Measurements from ENCODE around the gene ERC1. TPM values are rescaled to one million over a fixed set of nuclear protein-coding genes. Genes with fewer than 3 reads are reported as not detected.

Gene ERC1
- 12.1 TPM for polyA plus RNA-seq (2013)

DNA sequence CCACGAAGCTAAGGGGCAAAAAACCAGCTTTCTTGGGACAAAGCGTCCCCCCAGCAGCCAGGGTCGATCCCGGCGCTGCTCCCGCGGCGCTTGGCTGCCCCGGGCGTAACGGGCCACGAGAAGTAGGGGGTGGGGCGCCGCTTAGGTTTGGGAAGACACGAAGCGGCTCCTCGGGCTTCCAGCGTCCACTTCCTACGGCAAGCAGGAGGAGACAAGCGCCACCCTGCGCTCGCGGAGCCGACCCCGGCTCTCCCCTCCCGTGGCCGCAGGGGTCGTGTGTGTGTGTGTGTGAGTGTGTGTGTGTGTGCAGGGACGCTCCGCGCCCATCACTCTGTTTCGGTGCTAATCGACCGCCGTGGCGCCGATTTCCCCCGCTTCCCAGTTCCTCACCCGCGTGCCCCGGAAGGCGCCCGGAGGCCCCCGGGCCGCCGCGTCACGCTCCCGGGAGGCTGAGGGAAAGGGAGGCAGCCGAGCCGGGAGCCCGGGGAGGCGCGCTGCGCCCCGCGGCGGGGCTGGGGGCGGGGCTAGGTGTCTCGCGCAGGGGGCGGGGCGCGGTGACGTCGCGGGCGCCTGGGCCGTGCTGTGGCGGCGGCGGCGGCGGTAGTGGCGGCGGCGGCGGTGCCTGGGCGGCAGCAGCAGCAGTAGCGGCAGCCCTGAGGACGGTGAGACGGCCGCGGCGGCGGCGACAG lies at the start of gene ERC1:
Gene ERC1 (plus strand): TSS at position 563 of the 689 bp plus-strand sequence. CDS start 36,681 bp downstream, outside the sequence.
- H3K4me3 ChIP-seq (ENCODE audit: control insufficient read depth in 1 of 7, extremely low read depth in 1 of 7, insufficient read depth in 4 of 7, low read depth in 2 of 7, low read length in 6 of 7), result peak within 1 kb of the TSS; percentile 66 to 92 (median 86)
- no peaks in the 10 kb centered on the region for H3K36me3 ChIP-seq (ENCODE audit: control insufficient read depth in 4 of 4, insufficient read depth in 4 of 4, low read length in 3 of 4)
- DNase-seq, result peak; percentile 91 to 96 (median 94)
- ChIA-PET POLR2A (interaction anchor here (1.2 kb wide), 1 partner anchor 41 kb away, joined by 6 read pairs; the partner anchor contains the start of gene RAD52), CTCF (interaction anchor here (0.8 to 1.7 kb wide), 5 partner anchors 10 to 41 kb away, joined by 3 to 5 read pairs (median 3); partner anchors contain the start of gene RAD52)
- H3K9me3 ChIP-seq (ENCODE audit: control extremely low read depth in 1 of 5, control insufficient read depth in 4 of 5, insufficient read depth in 2 of 5, low read depth in 1 of 5, low read length in 4 of 5), result no peaks in the 10 kb centered on the region
- no peaks in the 10 kb centered on the region for H3K27me3 ChIP-seq (replicated peaks in 2 of 5; ENCODE audit: control insufficient read depth in 4 of 5, insufficient read depth in 5 of 5, low read length in 4 of 5)
- H3K4me1 ChIP-seq (ENCODE audit: control extremely low read depth in 1 of 4, control insufficient read depth in 4 of 4, insufficient read depth in 4 of 4, low read length in 3 of 4), result peaks cover 17 to 41% (median 33%) of the 10 kb centered on the region in 4 experiments
- WGBS (ENCODE audit: insufficient coverage), result 0% methylated on average over 55 of the region's 87 CpGs
- peak within 1 kb of the TSS; percentile 61 to 93 for H3K27ac ChIP-seq (ENCODE audit: insufficient read depth in 1 of 2, low read depth in 1 of 2, low read length in 2 of 2, poor library complexity in 1 of 2, severe bottlenecking in 2 of 2)

DNA sequence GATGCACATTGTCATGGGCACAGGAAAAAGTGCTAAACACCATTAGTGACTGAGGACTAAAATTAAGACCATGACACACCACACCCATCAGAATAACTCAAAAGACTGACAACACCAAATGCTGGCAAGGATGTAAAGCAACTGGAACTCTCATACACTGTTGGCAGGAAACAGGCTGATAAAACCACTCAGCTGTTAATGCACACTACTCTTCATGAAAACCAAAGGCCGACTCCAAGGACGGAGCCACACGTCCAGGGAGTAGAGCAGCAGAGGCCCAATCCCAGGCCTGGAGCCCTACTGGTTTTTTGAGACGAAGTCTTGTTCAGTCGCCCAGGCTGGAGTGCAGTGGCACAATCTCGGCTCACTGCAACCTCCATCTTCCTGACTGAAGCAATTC lies 48.0 kb upstream of the ERC1 start:
- Histone ChIP-seq H3K27me3 (replicated peaks in 2 of 5; ENCODE audit: control insufficient read depth in 4 of 5, insufficient read depth in 5 of 5, low read length in 4 of 5) (no peaks in the 10 kb centered on the region), H3K27ac (ENCODE audit: insufficient read depth in 1 of 2, low read depth in 1 of 2, low read length in 2 of 2, poor library complexity in 1 of 2, severe bottlenecking in 2 of 2) (no peak overlapping the region), H3K9me3 (ENCODE audit: control extremely low read depth in 1 of 5, control insufficient read depth in 4 of 5, insufficient read depth in 2 of 5, low read depth in 1 of 5, low read length in 4 of 5) (no peaks in the 10 kb centered on the region), H3K36me3 (ENCODE audit: control insufficient read depth in 4 of 4, insufficient read depth in 4 of 4, low read length in 3 of 4) (peaks cover 0 to 15% (median 6%) of the 10 kb centered on the region in 4 experiments), H3K4me1 (ENCODE audit: control extremely low read depth in 1 of 4, control insufficient read depth in 4 of 4, insufficient read depth in 4 of 4, low read length in 3 of 4) (peaks cover 0 to 11% (median 7%) of the 10 kb centered on the region in 4 experiments), H3K4me3 (ENCODE audit: control insufficient read depth in 1 of 7, extremely low read depth in 1 of 7, insufficient read depth in 4 of 7, low read depth in 2 of 7, low read length in 6 of 7) (no peak overlapping the region)
- 97% methylated on average over 4 of the region's 6 CpGs for WGBS (ENCODE audit: insufficient coverage)
- DNase-seq, result no peak
- ChIA-PET CTCF (no interaction called here), POLR2A (no interaction called here)

DNA sequence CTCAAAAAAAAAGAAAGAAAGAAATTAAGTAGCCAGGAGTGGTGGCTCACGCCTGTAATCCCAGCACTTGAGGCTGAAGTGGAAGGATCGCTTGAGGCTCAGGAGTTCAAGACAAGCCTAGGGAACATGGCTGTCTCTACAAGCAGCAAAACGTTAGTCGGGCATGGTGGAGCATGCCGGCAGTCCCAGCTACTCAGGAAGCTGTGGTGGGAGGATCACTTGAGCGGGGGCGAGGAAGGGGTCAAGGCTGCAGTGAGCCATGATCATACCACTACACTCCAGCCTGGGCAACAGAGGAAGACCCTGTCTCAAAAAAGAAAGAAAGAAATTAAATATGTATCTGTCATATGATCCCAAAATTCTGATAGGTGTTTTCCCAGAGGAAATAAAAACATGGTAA lies 46.8 kb upstream of the ERC1 start:
- 94% methylated on average over 2 of the region's 7 CpGs for WGBS (ENCODE audit: insufficient coverage)
- CTCF ChIA-PET, result interaction anchor here (0.7 to 1.3 kb wide), 2 partner anchors 15 to 29 kb away, joined by 3 to 5 read pairs; no protein-coding TSS in a partner anchor
- Histone ChIP-seq H3K36me3 (ENCODE audit: control insufficient read depth in 4 of 4, insufficient read depth in 4 of 4, low read length in 3 of 4) (peaks cover 0 to 10% (median 2%) of the 10 kb centered on the region in 4 experiments), H3K4me3 (ENCODE audit: control insufficient read depth in 1 of 7, extremely low read depth in 1 of 7, insufficient read depth in 4 of 7, low read depth in 2 of 7, low read length in 6 of 7) (peak overlapping the region in 2 of 7 experiments; percentile 10 to 24), H3K9me3 (ENCODE audit: control extremely low read depth in 1 of 5, control insufficient read depth in 4 of 5, insufficient read depth in 2 of 5, low read depth in 1 of 5, low read length in 4 of 5) (no peaks in the 10 kb centered on the region), H3K27ac (ENCODE audit: insufficient read depth in 1 of 2, low read depth in 1 of 2, low read length in 2 of 2, poor library complexity in 1 of 2, severe bottlenecking in 2 of 2) (peak overlapping the region in 1 of 2 experiments; percentile 34), H3K27me3 (replicated peaks in 2 of 5; ENCODE audit: control insufficient read depth in 4 of 5, insufficient read depth in 5 of 5, low read length in 4 of 5) (no peaks in the 10 kb centered on the region), H3K4me1 (ENCODE audit: control extremely low read depth in 1 of 4, control insufficient read depth in 4 of 4, insufficient read depth in 4 of 4, low read length in 3 of 4) (peaks cover 0 to 23% (median 14%) of the 10 kb centered on the region in 4 experiments)
- POLR2A ChIA-PET, result no interaction called here
- peak in 2 of 3 donors; percentile 11 to 24 for DNase-seq

DNA sequence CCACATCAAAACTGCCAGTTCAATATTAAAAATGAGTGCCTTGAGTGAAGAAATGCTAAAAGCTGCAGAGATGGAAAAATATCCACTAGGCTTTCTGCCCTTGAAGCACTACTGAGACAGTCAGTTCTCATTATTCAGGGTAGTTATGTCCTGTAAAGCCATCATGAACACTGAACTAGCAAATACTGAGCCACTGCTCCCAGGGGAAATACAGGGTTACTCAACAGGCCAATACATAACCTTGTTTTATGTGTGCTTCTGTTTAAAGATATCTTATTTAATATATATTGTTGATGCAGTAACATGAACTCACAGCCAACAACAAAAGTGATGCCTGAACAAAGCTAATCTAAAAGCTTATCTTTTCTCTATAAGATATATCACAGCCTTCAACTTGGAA lies 44.8 kb upstream of the ERC1 start:
- Histone ChIP-seq H3K27me3 (replicated peaks in 2 of 5; ENCODE audit: control insufficient read depth in 4 of 5, insufficient read depth in 5 of 5, low read length in 4 of 5) (no peaks in the 10 kb centered on the region), H3K4me3 (ENCODE audit: control insufficient read depth in 1 of 7, extremely low read depth in 1 of 7, insufficient read depth in 4 of 7, low read depth in 2 of 7, low read length in 6 of 7) (no peak overlapping the region), H3K9me3 (ENCODE audit: control extremely low read depth in 1 of 5, control insufficient read depth in 4 of 5, insufficient read depth in 2 of 5, low read depth in 1 of 5, low read length in 4 of 5) (no peaks in the 10 kb centered on the region), H3K36me3 (ENCODE audit: control insufficient read depth in 4 of 4, insufficient read depth in 4 of 4, low read length in 3 of 4) (peaks cover 0 to 5% (median 0%) of the 10 kb centered on the region in 4 experiments), H3K27ac (ENCODE audit: insufficient read depth in 1 of 2, low read depth in 1 of 2, low read length in 2 of 2, poor library complexity in 1 of 2, severe bottlenecking in 2 of 2) (no peak overlapping the region), H3K4me1 (ENCODE audit: control extremely low read depth in 1 of 4, control insufficient read depth in 4 of 4, insufficient read depth in 4 of 4, low read length in 3 of 4) (peaks cover 0 to 27% (median 14%) of the 10 kb centered on the region in 4 experiments)
- DNase-seq, result no peak
- ChIA-PET CTCF (interaction anchor here (0.7 to 2.4 kb wide), 2 partner anchors 17 to 147 kb away, joined by 3 to 5 read pairs; no protein-coding TSS in a partner anchor), POLR2A (interaction anchor here (0.7 kb wide), 1 partner anchor 35 kb away, joined by 4 read pairs; no protein-coding TSS in a partner anchor)

DNA sequence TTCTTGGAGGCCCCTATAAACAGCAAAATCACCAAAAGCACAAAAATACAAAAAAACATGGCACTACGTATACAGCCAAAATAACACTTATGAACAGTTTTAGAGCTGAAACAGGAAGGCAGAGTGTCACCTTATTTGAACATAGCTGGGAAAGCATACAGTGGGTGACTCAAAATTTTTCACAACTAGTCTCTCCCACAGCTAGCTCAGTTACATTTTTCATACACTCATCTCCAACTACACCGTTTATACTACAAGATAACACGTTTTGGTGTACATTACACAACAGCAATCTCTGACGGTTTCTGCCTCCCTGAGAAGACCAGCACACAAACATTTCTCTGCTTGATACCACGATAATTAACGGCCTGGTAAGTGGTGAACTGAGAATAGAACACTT lies 44.4 kb upstream of the ERC1 start:
- ChIA-PET POLR2A (interaction anchor here (0.7 kb wide), 1 partner anchor 36 kb away, joined by 4 read pairs; no protein-coding TSS in a partner anchor), CTCF (interaction anchor here (2.4 kb wide), 1 partner anchor 146 kb away, joined by 5 read pairs; no protein-coding TSS in a partner anchor)
- Histone ChIP-seq H3K9me3 (ENCODE audit: control extremely low read depth in 1 of 5, control insufficient read depth in 4 of 5, insufficient read depth in 2 of 5, low read depth in 1 of 5, low read length in 4 of 5) (no peaks in the 10 kb centered on the region), H3K27me3 (replicated peaks in 2 of 5; ENCODE audit: control insufficient read depth in 4 of 5, insufficient read depth in 5 of 5, low read length in 4 of 5) (no peaks in the 10 kb centered on the region), H3K36me3 (ENCODE audit: control insufficient read depth in 4 of 4, insufficient read depth in 4 of 4, low read length in 3 of 4) (peaks cover 0 to 5% (median 0%) of the 10 kb centered on the region in 4 experiments), H3K27ac (ENCODE audit: insufficient read depth in 1 of 2, low read depth in 1 of 2, low read length in 2 of 2, poor library complexity in 1 of 2, severe bottlenecking in 2 of 2) (no peak overlapping the region), H3K4me3 (ENCODE audit: control insufficient read depth in 1 of 7, extremely low read depth in 1 of 7, insufficient read depth in 4 of 7, low read depth in 2 of 7, low read length in 6 of 7) (no peak overlapping the region), H3K4me1 (ENCODE audit: control extremely low read depth in 1 of 4, control insufficient read depth in 4 of 4, insufficient read depth in 4 of 4, low read length in 3 of 4) (peaks cover 0 to 27% (median 14%) of the 10 kb centered on the region in 4 experiments)
- no peak for DNase-seq
- WGBS (ENCODE audit: insufficient coverage), result 96% methylated on average over 4 of the region's 6 CpGs

DNA sequence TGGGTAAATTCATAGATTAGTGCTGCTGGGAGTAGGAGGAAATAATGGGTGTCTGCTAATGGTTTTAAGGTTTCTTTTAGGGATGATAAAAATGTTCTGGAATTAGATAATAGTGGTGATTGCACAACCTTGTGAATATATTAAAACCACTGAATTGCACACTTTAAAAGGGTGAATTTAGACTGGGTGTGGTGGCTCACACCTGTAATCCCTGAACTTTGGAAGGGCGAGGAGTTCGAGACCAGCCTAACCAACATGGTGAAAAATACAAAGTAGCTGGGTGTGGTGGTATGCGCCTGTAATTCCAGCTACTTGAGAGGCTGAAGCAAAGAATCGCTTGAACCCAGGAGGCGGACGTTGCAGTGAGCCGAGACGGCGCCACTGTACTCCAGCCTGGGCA lies 42.8 kb upstream of the ERC1 start:
- ChIA-PET CTCF (interaction anchor here (0.6 to 1.7 kb wide), 4 partner anchors 19 to 706 kb away, joined by 3 to 9 read pairs (median 4); no protein-coding TSS in a partner anchor), POLR2A (no interaction called here)
- no peak for DNase-seq
- Histone ChIP-seq H3K27me3 (replicated peaks in 2 of 5; ENCODE audit: control insufficient read depth in 4 of 5, insufficient read depth in 5 of 5, low read length in 4 of 5) (no peaks in the 10 kb centered on the region), H3K9me3 (ENCODE audit: control extremely low read depth in 1 of 5, control insufficient read depth in 4 of 5, insufficient read depth in 2 of 5, low read depth in 1 of 5, low read length in 4 of 5) (no peaks in the 10 kb centered on the region), H3K27ac (ENCODE audit: insufficient read depth in 1 of 2, low read depth in 1 of 2, low read length in 2 of 2, poor library complexity in 1 of 2, severe bottlenecking in 2 of 2) (no peak overlapping the region), H3K36me3 (ENCODE audit: control insufficient read depth in 4 of 4, insufficient read depth in 4 of 4, low read length in 3 of 4) (no peaks in the 10 kb centered on the region), H3K4me1 (ENCODE audit: control extremely low read depth in 1 of 4, control insufficient read depth in 4 of 4, insufficient read depth in 4 of 4, low read length in 3 of 4) (peaks cover 0 to 33% (median 14%) of the 10 kb centered on the region in 4 experiments), H3K4me3 (ENCODE audit: control insufficient read depth in 1 of 7, extremely low read depth in 1 of 7, insufficient read depth in 4 of 7, low read depth in 2 of 7, low read length in 6 of 7) (peak overlapping the region in 6 of 7 experiments; percentile 87 to 95 (median 94))
- WGBS (ENCODE audit: insufficient coverage), result 96% methylated on average over 8 of the region's 9 CpGs

Measured in common myeloid progenitor, CD34-positive (primary cell).